ENCODE data around the gene ACO2. TPM values are rescaled to one million over a fixed set of nuclear protein-coding genes. Genes with fewer than 3 reads are reported as not detected.

ACO2 gene
- total and polyA plus RNA-seq, 2 of the 13 experiments (the other 11 are each of a cell fraction or from before 2014, with no cell fraction given): 19.2 to 45.6 TPM

GRCh38 chr22:41524809-41525449 lies 56.0 kb downstream of the ACO2 start (continued):
- no peak for TF ChIP-seq ZNF709 (CRISPR knock-in tag; IDR thresholded peaks at IDR 0.05)
- no peak for TF ChIP-seq TEAD2 (CRISPR knock-in tag; IDR thresholded peaks at IDR 0.05)
- TF ChIP-seq KLF9 (CRISPR knock-in tag; IDR thresholded peaks at IDR 0.05; ENCODE audit: low read depth): no peak
- no peak for TF ChIP-seq ZNF839 (CRISPR knock-in tag; IDR thresholded peaks at IDR 0.05; ENCODE audit: borderline replicate concordance)
- TF ChIP-seq EHMT2 (IDR thresholded peaks at IDR 0.05; ENCODE audit: borderline replicate concordance, low read depth, low read length): no peak
- TF ChIP-seq ZNF530 (CRISPR knock-in tag; IDR thresholded peaks at IDR 0.05; ENCODE audit: low read depth): no peak
- peak; percentile 22; the same call in 1 of the 2 replicates for TF ChIP-seq CTCF (CRISPR knock-in tag; IDR thresholded peaks at IDR 0.05)
- TF ChIP-seq ZNF710 (CRISPR knock-in tag; IDR thresholded peaks at IDR 0.05; ENCODE audit: borderline replicate concordance): no peak
- no peak for TF ChIP-seq ZNF580 (CRISPR knock-in tag; IDR thresholded peaks at IDR 0.05; ENCODE audit: borderline replicate concordance, low read depth)

Data from HepG2 (cell line).